GM19467 (cell line): ENCODE data around the gene NCOA5.
A peak's percentile ranks its signal among the peaks of the same experiment; 100 is the strongest.

Source experiments
- ATAC-seq: cut with Tn5 transposase; IDR thresholded peaks from one replicate; pipeline ENCODE4 v1.9.1; 2021; ENCODE audit warnings: mild to moderate bottlenecking, moderate library complexity; ENCODE audit not compliant: unreplicated experiment

Gene NCOA5

DNA sequence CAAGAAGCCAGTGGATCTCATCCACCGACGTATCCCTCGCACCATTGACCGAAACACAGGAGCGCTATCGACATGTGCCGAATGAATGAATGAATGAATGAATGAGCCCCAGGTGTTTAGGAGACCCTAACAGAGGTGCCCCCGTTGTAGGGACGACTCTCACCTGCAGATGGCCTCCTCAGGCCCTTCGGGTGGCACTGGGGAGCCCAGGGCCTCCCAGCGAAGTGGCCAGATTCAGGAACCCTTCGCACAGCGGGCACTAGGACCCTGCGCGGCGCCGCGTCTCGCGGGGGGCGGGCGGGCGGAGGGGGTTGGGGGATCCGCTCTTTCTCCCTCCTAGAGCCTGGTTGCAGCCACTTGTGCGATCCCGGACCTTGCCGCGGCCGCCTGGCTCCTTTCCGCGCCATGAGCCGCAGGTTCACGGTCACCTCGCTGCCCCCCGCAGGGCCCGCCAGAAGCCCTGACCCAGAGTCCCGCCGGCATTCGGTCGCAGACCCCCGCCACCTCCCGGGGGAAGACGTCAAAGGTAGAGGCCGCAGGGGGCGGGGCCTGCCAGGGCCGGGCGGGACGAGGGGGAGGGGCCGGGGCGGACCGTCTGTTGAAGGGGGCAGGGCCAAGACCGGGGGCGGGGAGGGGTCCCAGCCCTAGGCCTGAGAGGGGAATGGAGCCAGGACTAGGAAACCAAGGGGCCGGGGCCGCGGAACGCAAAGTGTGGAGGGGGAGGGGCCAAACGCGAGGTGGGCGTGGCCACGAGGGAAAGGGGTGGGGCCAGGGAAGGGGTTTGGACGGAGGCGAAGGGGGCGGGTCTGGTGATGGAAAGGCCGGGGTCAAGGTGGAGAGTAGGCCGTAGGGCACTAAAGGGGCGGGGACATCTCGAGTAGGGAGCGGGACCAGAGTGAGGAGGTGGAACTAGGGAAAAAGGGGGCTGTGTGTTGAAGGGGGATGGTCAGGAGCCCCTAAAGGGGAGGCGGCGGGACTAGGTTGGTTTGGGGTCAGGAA lies 68.1 kb downstream of the NCOA5 start:
- ATAC-seq: no peak

DNA sequence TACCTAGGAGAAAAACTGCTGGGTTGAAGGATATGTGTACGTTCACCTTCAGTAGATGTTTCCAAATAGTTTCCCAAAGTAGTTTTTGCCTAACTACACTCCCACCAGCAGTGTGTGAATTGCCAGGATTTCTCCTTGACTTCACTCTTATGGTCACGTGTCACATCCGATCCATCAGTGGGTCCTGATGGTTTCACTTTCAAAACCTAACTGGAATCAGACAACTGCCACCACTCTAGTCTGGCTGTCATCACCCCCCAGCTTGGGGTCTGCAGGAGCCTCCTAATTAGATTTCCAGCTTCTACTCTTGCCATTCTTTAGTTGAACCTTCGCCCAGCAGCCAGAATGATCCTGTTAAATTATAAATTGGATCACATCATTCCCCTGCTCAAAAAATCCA lies 69.2 kb downstream of the NCOA5 start:
- no peak for ATAC-seq

DNA sequence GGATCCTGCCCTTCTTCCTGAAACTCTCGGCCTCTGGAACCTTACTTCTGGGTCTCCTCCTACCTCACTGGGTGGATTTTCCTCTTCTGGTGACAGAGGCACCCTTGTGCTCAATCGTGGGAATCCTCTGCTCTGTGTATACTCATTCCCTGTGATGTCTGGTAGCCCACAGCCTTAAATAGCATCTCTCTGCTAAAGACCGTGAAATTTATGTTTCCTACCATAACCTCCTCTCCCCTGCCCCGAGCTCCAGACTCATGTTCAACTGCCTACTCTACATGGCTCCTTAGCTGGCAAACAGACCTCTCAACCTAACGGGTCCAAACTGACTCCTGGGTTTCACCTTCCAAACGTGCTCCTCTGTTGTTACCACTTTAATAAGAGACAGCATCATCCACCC lies 71.2 kb downstream of the NCOA5 start:
- no peak for ATAC-seq

DNA sequence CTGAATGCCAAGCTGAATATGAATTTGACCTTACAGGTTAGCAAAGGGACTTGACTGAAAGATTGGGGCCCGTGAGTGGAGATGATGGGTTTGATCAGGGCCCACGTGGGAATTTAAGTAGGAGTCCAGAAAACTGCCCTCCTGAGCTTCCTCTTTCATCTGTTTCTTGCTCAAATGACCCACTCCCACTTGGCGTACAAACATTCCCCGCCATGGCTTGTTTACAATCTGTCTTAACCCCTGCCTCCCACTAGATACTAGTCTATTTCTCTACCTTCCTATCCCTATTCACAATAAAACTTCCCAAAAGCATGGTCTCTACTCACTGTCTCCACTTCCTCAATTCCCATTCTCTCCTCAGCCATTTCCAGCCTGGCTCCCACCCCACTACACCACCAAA lies 71.7 kb downstream of the NCOA5 start:
- ATAC-seq: no peak

DNA sequence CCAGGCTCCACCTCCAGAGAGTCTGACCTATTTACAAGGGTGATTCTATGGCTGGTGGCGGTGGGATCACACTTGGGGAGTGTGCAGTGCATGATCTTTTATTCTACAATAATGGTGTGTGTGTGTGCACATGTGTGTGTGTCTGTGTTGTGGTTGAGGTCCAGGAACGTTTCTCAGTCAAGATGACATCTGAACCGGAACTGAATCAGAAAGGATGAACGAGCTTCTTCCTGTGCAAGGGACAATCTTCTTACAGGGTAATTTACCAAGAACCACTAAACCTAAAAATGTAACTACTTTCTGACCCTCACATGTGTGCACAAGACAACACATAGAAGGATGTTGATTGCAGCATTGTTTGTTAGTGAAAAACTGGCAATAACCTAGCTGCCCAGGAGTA lies 72.5 kb downstream of the NCOA5 start:
- no peak for ATAC-seq

DNA sequence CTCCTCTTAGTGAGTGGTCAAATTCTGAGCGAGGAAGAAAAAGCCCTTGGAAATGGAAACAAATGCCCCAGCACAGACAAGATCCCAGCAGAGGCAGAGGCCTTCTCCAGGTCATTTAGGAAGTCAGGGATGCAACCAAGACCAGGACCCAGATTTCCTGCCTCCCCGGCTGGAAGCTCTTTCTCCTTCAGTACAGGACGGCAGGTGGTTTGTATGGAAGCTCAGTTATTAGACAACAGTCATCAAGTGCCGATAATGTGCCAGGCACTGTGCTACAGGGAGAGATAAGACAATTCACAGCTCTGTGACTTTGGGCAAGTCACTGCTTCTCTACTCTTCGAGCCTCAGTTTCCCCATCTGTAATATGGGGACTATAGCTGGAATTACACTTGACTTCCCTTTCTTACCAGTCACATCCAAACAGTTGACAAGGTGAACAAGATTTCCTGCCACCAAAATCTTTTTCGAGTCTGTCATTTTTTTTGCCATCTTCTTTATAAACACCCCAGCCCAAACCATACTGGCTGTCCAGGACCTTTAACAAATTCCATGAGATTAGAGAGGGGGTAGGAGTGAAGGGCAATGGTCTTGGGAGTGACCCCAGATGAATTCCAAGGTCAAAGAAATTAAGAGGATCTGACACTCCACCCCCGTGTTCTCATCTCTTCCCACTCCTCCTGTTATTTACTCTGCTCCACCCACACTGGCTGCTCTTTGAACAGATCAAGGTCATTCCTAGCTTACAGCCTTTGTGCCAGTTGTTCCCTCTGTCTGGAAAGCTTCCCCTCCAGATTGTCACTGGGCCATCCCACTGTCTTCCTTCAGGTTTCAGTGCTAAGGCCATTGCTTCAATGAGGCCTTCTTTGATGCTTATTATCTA lies 75.0 kb downstream of the NCOA5 start:
- ATAC-seq: no peak

DNA sequence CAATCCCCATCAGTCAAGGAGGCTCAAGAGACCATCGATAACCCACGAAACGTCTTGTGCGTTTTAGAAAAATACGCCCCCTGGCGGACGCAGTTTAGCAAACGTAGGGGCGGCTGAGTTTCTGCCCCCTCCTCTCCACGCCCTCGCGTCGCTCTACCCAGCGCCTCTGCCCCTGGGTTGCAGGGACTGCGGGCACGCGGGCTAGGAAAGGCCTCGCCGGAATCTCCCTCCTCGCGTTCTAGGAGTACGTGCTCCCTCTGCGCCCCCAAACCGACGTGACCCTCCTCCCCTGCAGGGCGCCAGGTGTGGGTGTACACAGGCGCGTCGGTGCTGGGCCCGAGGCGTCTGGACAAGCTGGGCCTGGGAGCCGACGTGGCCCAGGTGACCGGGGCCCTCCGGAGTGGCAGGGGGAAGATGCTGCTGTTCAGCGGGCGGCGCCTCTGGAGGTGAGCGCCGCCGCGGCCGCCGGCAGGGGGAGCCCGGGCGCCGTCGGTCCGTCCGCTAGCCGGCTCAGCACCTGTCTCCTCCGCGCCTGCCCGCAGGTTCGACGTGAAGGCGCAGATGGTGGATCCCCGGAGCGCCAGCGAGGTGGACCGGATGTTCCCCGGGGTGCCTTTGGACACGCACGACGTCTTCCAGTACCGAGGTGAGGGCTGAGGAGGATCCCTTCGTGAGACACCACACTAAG lies 75.8 kb downstream of the NCOA5 start:
- ATAC-seq: peak; percentile 58

DNA sequence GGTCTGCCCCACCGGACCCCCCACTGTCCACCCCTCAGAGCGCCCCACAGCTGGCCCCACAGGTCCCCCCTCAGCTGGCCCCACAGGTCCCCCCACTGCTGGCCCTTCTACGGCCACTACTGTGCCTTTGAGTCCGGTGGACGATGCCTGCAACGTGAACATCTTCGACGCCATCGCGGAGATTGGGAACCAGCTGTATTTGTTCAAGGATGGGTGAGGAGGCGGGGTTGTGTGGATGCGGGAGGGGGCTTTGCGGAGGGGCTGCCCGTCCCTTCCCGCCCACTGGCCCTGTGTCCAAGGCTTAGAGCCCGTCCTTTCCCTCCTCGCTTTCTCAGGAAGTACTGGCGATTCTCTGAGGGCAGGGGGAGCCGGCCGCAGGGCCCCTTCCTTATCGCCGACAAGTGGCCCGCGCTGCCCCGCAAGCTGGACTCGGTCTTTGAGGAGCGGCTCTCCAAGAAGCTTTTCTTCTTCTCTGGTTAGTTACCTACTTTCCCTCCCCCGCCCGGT lies 76.4 kb downstream of the NCOA5 start:
- ATAC-seq: no peak

DNA sequence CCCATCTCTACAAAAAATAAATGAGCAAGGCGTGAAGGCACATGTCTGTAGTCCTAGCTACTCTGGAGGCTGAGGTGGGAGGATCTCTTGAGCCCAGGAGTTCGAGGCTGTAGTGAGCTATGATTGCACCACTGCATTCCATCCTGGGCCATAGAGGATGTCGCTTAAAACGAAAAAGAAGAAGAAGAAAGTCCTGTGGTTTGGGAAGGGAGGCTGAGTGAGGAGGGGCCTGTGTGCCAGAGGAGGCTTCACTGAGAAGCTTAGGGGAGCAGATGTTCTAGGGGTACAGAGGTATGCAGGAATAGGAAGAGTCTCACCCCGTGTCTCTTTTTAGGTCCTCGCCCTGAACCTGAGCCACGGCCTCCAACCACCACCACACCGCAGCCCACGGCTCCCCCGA lies 76.8 kb downstream of the NCOA5 start:
- no peak for ATAC-seq

DNA sequence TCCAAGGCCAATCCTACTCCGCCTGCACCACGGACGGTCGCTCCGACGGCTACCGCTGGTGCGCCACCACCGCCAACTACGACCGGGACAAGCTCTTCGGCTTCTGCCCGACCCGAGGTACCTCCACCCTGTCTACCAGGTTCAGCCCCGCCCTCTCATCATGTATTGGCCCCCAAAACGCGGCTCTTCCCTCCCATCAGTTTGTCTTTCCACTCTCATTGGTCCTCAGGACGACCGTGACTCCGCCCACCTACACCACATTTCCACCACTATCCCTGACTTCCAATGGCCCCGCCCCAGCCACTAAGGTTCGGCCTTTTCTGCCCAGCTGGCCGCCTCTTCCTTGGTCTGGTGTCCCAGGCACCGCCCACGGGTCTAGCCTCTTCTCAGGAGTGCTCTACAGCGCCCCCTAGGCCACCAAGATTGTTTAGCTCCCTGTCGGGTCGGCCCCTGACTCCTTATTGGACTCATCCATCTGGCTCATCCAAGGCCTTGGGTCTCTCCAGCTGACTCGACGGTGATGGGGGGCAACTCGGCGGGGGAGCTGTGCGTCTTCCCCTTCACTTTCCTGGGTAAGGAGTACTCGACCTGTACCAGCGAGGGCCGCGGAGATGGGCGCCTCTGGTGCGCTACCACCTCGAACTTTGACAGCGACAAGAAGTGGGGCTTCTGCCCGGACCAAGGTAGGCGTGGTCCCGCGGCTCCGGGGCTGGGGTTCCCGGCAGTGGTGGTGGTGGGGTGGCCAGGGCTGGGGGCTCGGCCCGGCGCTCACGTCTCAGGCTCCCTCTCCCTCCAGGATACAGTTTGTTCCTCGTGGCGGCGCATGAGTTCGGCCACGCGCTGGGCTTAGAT lies 77.9 kb downstream of the NCOA5 start:
- no peak for ATAC-seq
